Measurements from ENCODE around the gene INTS15.
"Not testable (repeated sequence)": the region's sequence is repeated elsewhere in the genome, so short reads cannot be mapped to it uniquely, and the experiment has no call there.

Gene INTS15

DNA sequence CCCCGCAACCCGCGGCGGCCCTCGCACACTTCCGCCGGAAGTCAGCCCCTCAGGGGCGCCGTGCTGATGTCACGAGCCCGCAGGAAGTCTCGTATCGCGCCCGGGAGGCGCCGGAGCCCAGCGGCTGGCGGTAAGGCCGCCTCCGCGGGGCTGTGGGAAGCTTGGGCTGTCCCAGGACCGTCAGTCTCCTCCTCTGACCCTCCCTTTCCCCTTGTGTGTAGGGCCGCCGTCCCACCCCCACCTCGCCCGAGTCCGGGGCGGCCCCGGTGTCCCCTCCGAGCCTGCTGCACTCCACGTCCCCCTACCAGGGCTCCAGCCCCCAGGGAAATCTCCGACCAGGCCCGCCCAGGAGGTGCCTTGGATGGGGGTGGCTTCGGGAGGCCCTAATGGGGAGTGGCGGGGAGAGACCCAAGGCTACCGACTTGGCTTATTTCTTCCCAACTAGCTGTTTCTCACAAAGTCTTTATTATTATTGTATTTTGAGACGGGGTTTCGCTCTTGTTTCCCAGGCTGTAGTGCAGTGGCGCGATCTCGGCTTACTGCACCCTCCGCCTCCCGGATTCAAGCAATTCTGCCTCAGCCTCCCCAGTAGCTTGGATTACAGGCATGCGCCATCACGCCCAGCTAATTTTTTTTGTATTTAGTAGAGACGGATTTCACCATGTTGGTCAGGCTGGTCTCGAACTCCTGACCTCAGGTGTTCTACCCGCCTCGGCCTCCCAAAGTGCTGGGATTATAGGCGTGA, 12.3 kb upstream of the INTS15 start, which contains the start of gene ZDHHC4:
ZDHHC4 (plus strand) TSS at position 86 of the 745 bp plus-strand sequence. CDS start 3,108 bp downstream, outside the sequence.
- peak; percentile 66 for DNase-seq (ENCODE audit: low read depth)

DNA sequence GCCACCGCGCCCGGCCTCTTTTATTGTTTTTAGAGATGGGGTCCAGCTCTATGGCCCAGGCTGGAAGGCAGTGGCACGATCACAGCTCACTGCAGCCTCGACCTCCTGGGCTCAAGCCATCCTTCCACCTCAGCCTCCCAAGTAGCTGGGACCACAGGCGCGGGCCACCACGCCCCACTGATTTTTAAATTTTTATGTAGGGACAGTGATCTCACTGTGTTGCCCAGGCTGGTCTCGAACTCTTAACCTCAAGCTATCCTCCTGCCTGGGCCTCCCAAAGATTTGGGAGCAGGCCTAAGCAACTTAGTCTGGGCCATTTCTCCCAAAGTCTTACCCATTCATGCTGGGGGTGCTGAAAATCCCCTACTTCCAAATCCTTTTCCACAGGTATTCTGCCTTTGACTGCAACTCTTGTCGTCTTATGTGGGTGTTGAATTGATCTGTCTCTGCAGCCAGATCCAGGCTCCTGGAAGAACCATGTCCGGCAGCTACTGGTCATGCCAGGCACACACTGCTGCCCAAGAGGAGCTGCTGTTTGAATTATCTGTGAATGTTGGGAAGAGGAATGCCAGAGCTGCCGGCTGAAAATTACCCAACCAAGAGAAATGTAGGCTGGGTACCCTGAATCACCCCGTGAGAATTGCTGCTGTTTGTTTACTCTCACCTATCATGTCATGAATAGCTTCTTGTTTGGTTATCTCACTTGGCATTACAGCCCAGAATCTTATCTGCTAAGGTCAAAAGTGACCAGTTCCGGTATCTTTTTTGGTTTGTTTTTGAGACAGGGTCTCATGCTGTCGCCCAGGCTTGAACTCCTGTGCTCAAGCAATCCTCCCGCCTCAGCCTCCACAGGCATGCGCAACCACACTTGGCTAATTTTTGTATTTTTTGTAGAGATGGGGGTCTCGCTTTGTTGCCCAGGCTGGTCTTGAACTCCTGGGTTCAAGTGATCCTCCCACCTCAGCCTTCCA, 11.4 kb upstream of the INTS15 start:
- DNase-seq (ENCODE audit: low read depth): no peak

DNA sequence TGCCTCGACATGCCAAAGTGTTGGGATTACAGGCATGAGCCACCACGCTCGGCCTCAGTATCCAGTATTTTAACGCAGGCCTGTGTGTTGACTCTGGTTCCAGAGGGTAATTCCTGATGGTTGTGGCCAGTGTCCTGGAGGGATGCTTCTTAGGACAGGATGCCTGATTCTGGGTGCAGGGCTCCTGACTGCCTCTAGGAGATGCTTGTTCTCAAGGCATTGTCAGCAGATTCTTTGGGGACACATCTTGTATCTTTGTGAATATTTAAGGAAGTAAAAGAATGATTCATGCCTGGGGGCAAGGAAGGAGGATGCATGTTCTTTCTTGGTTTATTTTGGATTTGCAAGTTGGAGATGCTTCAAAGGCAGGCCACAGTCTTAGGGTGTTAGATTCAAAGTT, 10.4 kb upstream of the INTS15 start:
- no peak for DNase-seq (ENCODE audit: low read depth)

DNA sequence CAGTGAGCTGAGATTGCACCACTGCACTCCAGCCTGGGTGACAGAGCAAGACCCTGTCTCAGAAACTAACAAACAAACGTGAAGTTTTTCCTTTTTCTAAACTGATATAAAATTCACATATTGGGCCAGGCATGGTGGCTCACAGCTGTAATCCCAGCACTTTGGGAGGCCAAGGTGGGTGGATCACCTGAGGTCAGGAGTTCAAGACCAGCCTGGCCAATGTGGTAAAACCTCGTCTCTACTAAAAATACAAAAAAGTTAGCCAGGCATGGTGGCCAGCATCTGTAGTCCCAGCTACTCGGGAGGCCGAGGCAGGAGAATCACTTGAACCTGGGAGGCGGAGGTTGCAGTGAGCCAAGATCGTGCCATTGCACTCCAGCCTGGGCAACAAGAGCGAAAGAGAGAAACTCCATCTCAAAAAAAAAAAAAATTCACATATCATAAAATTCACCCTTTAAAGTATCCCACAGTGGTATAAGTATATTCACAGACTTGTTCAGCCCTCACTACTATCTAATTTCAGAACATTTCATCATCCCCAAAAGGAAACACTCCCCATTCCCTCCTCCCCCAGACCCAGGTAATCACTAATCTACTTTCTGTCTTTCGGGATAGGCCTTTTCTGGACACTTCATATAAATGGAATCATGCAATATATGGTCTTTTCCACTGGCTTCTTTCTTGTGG, 3.9 kb upstream of the INTS15 start:
- not testable (repeated sequence) for DNase-seq (ENCODE audit: low read depth)

DNA sequence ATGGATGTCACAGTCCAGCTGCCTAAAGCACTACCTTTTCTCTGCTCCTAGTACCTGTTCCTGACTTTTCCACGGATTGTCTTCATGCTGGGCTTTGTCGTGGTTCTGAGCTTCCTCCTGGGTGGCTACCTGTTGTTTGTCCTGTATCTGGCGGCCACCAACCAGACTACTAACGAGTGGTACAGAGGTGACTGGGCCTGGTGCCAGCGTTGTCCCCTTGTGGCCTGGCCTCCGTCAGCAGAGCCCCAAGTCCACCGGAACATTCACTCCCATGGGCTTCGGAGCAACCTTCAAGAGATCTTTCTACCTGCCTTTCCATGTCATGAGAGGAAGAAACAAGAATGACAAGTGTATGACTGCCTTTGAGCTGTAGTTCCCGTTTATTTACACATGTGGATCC, 1.3 kb upstream of the INTS15 start:
- DNase-seq (ENCODE audit: low read depth): no peak

DNA sequence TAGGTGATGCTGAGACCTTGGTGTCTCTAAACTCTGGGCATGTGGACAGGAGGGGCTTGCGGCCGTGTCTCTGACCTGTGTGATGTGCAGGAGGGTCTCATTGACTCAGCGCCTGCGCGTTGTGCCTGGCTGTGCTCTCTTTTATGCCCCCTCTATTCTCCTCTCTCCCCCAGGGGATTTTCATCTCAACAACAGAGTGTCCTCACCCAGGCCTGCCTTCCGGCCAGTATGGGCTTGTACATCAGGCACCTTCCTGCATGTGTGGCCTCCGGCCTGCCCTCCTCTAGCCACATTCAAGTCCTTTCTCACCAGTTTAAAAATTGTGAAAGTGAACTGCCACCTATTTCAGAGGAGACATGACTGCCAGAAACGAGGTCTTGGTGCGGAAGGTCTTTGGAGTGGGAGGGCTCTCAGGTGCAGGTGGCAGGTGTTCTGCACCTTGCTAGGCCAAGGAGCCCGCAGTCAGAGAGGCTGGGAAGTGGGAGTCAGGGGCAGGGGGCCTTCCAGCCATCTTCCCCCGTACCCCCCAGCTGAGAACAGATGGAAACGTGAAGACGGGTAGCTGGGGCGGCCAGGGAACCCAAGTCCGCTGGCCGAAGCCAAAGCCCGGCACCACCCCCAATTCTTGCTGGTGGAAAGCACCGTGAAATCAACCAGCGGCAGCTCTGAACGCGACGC, 531 bp upstream of the INTS15 start:
- no peak for DNase-seq (ENCODE audit: low read depth)

DNA sequence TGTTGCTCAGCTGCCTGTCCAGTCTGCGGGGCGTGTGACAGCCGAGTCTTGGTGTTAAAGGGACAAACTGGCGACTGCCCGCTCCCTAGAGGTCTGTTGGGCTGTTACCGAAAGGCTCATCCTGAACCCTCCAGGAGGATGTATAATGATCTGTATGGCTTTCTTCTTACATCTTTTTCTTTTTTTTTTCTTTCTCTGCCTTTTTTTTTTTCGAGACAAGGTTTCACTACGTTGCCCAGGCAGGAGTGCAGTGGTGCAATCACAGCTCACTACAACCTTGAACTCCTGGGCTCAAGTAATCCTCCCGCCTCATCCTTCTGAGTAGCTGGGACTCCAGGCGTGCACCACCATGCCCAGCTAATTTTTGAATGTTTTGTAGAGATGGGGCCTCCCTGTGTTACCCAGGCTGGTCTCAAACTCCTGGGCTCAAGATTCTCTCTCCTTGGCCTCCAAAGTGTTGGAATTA, 857 bp downstream of the INTS15 start:
- DNase-seq (ENCODE audit: low read depth): peak; percentile 25

DNA sequence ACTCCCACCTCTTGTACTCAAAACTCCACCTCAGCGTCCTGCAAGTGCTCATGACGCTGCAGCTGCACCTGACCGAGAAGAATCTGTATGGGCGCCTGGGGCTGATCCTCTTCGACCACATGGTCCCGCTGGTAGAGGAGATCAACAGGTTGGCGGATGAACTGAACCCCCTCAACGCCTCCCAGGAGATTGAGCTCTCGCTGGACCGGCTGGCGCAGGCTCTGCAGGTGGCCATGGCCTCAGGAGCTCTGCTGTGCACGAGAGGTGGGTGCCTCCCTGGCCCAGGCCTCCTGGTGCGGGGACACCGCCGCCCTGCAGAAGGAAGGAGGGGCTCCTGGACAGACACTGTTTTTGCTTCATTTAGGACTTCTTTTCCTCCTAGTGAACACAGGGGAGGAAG, 10.3 kb downstream of the INTS15 start:
- no peak for DNase-seq (ENCODE audit: low read depth)

DNA sequence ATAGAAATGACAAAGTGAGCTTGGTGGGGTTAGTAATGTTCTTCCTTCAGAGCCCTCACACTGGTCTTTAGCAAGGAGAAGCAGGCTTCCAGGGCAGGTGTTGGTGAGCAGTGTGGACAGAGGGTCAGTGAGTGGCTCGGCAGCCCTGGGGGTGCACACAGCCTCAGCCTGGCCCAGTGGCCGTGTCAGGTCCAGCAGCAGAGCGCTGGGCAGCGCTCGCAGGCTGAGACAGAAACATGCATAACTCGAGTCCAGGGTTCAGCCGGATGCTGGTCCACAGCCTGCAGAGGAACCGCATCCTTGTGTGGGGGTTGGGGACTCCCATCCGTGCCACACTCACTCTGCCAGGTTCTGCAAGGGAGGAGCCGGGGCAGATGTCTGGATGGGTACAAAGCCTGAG, 14.6 kb downstream of the INTS15 start:
- DNase-seq (ENCODE audit: low read depth): no peak

DNA sequence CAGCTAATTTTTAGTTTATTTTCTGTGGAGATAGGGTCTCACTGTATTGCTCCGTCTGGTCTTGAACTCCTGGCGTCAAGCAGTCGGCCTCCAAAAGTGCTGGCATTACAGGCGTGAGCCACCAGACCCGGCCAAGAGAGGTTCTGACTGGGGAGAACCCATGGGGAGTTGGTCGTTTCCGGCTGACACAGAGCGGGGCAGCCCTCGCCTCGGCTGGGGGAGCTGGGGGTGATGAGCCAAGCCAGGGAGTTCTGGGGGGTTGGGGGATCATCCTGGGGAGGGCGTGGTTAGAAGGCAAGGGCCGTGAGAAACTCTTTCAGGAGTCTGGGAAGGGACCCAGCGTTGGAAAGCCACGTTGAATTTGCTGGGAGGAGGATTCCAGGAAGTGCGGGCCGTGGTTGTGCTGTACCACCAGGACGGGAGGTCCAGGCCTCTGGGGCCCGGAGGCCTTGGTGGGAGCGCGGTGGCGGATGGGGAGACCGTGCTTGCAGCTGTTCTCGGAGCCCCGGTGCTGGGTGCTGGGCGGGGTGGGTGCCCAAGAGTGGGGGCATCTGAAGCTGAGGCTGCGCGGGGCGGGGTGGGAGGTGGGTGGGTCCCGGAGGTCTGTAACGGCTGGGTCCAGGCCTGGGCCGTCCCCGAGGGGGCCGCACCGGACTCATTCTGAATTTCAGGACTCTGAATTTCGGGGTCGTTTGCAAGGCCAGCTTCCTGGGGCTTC, 17.2 kb downstream of the INTS15 start:
- DNase-seq (ENCODE audit: low read depth): no peak

DNA sequence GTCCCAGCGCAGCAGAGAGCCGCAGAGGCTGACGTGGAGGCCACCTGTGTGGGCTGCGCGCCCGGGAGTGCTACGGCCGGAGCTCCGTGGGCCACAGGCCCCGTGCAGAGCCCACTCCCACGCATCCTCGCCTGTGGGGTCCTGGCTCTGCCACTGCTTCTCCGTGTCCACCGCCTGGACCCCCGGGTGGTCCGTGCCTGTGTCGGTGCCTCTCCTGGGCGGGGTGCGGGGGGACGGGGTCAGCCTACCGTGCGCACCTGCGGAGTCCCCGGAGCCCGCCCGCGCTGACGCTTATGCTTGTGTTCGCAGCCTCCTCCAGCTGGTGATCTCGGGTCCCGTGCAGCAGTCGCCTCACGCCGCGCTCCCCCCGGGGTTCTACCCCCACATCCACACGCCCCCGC, 17.8 kb downstream of the INTS15 start:
- no peak for DNase-seq (ENCODE audit: low read depth)

DNA sequence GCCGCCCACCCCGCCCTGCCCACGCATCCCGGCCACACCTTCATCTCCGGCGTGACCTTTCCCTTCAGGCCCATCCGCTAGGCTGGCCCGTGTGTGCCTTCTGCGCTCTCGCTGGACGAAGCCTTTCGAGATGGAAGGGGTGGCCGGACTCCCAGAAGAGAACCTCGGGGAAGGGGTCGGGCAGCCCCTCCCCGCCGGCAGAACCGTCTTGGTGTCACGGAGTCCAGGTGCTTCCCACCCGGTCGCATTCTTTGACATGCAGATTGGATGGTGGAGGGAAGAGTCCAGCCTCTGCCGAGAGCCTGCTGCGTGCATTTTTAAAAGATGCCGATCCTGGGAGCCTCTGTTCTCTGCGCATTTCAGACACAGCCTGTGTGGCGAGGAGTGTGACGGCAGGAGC, 18.3 kb downstream of the INTS15 start:
- DNase-seq (ENCODE audit: low read depth): no peak

DNA sequence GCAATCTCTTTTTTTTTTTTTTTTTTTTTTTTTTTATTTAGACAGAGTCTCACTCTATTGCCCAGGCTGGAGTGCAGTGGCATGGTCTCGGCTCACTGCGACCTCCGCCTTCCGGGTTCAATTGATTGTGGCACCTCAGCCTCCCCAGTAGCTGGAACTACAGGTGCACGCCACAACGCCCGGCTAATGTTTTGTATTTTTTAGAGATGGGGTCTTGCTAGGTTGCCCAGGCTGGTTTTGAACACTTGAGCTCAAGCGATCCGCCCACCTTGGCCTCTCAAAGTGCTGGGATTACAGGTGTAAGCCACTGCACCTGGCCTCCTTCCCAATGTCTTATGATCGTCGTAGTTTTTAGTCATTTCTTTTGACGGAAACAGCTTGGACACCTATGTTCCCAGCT, 19.0 kb downstream of the INTS15 start:
- DNase-seq (ENCODE audit: low read depth): no peak

DNA sequence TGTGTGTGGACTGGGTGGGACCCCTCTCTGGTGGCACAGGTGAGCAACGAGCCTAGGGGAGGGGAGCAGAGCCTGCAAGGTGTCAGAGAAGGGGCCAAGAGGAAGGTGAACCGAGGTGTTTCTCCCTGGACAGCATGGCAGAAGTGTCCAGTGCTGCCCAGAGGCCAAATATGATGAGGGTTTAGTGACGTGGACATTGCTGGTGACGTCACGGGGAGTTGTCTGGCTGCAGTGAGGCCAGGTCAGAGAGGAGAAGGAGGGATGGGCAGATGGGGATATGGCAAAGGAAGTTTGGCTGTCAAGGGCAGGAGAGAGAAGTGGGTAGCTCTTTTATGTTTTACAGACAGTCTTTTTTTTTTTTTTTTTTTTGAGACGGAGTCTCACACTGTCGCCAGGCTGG, 23.0 kb downstream of the INTS15 start:
- DNase-seq (ENCODE audit: low read depth): no peak

DNA sequence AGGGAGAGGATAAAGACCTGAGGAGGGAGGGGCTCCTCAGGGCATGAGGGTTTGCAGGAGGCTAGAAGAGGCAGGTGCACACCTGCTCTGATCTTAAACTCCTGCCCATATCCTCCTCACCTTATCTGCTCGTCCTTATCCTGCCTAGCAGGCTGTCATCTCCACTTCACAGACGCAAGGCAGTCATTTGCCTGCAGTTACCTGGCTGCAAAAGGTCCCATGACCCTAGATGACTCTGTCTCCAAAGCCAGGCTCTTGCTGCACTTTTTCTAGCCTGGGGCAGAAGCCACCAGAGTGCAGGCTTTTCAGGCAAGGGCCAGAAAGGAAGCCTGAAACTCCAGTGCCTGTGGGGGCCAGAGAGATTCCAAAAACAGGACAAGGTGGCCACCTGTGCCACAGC, 23.9 kb downstream of the INTS15 start:
- no peak for DNase-seq (ENCODE audit: low read depth)

DNA sequence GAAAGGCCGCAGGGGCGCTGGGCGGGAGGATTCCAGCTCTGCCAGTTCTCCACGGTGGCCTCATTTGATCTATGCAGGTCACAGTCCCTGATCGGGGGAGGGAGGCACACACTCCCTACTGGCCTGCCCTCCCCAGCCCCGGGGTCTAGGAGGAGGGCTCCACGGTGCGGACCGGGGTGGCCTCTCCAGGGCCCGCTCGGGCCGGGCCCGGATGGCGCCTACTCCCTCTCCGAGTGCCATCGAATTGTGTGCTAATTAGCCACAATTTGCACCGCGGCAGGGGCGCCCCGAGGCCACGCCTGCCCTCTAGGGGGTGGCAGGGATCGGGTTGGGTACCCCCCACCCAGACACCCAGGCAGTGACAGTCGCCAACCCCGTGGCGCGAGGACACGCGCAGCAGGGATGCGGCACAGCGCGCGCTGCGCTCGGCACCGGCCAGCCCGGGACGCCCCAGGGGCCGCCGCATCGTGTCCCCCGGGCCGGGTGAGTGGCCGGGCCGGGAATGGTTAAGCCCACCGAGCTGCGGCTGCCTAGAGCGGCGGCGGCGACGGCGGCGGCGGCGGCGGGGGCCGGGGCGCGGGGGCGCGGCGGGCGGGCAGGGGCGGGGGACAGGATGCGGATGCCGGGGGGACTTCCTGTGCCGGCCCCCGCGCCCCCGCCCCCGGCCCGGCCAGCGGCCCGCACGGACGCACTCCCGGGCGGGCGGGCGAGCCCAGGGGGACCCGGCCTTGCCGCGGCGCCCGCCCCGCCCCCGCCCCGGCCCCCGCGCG, 25.3 kb downstream of the INTS15 start, which contains the start of gene ZNF853:
ZNF853 (plus strand) TSS at position 658 of the 770 bp plus-strand sequence. CDS start 565 bp downstream, outside the sequence.
- DNase-seq (ENCODE audit: low read depth): no peak

DNA sequence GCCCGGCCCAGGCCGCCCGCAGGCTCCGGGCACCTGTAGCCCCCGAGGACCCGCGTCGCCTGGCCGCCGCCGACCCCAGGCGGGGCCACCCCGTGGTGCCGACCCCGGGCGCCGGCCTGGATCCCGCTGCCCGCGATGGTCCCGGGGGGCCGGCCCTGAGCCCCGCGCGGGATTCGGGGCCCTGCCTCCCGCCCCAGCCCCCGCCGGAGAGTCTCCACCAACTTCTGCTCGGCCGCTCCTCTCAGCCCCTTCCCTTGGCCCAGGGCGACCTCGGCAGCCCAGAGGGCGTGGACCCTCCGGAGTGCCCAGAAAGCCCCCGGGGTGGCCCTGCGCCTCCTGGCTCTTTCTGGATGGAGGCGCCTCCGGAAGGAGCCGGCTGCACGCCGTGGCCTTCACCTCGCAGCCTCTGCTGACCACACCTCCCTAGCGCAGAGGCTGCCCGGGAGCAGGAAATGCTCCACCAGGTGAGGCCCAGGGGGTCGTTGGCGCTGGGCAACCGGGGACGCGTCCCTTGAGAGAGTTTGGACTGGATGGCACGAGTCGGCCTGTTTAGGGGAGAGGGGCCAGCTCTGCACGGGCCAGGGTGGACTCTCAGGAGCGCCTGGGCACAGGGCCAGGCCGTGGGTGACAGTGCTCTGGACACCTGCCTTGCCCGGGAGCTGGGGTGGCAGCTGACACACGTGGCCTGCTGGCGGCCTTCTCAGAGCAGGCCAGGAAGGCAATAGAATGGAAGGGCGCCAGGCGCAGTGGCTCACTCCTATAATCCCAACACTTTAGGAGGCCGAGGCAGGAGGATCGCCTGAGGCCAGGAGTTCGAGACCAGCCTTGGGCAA, 26.1 kb downstream of the INTS15 start:
- DNase-seq (ENCODE audit: low read depth): no peak

DNA sequence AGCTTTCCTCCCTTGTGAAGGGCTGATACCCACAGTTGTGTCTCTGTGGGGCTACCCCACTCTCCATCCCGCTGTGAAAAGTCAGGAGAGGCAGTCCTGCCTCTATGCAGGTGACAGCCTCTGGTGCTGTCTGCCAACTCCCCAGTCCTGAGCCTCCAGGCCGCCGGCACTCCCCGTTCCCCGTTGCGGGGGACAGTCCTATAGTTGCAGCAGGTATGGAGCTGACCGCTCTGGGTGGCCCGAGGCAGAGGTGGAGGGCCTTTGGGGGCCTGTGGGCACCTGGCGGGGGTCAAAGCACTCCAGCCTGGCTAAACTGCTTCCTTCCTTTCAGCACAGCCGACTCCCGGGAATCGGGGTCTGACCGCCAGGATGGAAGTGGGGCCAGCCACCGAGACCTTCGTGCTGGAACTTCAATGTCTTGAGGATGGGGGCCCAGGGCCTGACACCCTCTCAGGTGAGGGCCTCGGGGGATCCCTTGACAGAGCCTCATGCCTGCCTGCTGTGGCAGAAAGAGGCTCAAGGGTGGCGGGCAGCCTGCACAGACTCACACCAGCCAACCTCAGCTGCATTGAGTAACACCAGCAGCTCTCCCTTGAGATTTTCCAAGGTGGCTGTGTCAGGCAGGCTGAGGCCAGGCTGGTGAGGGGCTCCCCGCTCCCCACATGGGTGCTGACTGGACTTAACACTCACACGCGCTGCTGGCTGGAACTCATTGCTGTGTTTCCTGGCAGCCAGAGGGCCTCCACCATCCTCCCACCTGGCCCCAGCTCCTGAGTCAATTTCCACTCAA, 27.2 kb downstream of the INTS15 start:
- no peak for DNase-seq (ENCODE audit: low read depth)

Data from HS-5 (cell line).